Keratinocyte (primary cell): ENCODE results near the gene SPANXN3.

Experiments used
- EZH2 ChIP-seq: IDR thresholded peaks from one replicate; pipeline ENCODE4 v1.6.1; 2012; ENCODE audit warnings: inconsistent platforms, mild to moderate bottlenecking, low read length, moderate library complexity
- TF ChIP-seq, protein P1 (sequence below), 3 experiments: IDR thresholded peaks in 1 of 3; conservative IDR thresholded peaks in 1 of 3; optimal IDR thresholded peaks in 1 of 3; 2 replicates in 2 of 3; 3 replicates in 1 of 3; pipeline versions ENCODE3 to v1.5.1; 2011; ENCODE audit warnings: low read length in 3 of 3, mild to moderate bottlenecking in 3 of 3, moderate library complexity in 2 of 3, control low read depth in 1 of 3, inconsistent platforms in 1 of 3; ENCODE audit not compliant: insufficient read depth in 2 of 3; ENCODE audit errors: extremely low read depth in 1 of 3

DNA sequence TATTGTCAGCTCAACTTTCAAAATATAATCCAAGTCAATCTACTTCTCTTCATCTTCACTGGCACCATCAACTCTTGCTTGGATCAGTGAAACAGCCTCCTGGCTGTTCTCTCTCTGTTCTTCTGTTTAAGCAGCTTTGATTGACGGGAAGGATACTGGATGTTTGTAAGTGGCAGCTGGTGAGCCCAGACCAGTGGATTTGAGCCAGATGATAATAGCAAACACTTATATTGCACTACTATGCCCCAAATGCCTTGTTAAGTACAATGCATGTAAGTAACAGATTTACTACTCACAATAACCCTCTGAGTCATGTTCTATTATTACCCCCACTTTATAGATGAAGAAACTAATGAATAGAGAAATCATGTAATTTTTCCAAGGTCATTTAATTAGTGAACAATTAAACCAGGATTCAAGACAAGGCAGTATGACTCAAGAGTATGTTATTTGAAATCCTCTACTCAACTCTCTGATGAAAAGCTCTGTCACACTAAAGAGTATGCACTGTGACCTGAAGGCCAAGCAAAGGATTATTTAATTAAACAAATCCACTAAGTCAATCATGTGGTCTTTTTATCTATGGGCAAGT, 44.8 kb downstream of the SPANXN3 start:
- TF ChIP-seq, protein P1, sequence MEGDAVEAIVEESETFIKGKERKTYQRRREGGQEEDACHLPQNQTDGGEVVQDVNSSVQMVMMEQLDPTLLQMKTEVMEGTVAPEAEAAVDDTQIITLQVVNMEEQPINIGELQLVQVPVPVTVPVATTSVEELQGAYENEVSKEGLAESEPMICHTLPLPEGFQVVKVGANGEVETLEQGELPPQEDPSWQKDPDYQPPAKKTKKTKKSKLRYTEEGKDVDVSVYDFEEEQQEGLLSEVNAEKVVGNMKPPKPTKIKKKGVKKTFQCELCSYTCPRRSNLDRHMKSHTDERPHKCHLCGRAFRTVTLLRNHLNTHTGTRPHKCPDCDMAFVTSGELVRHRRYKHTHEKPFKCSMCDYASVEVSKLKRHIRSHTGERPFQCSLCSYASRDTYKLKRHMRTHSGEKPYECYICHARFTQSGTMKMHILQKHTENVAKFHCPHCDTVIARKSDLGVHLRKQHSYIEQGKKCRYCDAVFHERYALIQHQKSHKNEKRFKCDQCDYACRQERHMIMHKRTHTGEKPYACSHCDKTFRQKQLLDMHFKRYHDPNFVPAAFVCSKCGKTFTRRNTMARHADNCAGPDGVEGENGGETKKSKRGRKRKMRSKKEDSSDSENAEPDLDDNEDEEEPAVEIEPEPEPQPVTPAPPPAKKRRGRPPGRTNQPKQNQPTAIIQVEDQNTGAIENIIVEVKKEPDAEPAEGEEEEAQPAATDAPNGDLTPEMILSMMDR (optimal IDR thresholded peaks at IDR 0.05 in 1 of 3, IDR thresholded peaks at IDR 0.05 in 1 of 3, conservative IDR thresholded peaks at IDR 0.05 in 1 of 3; ENCODE audit: extremely low read depth in 1 of 3, insufficient read depth in 2 of 3, low read length in 3 of 3): no peak
- no peak for TF ChIP-seq EZH2
